ENCODE results near the gene PLEKHA5. TPM values are rescaled to one million over a fixed set of nuclear protein-coding genes. Genes with fewer than 3 reads are reported as not detected.

The PLEKHA5 gene
- total and polyA plus RNA-seq, 2 experiments from 2014 or later = 82.8 to 112 TPM

DNA sequence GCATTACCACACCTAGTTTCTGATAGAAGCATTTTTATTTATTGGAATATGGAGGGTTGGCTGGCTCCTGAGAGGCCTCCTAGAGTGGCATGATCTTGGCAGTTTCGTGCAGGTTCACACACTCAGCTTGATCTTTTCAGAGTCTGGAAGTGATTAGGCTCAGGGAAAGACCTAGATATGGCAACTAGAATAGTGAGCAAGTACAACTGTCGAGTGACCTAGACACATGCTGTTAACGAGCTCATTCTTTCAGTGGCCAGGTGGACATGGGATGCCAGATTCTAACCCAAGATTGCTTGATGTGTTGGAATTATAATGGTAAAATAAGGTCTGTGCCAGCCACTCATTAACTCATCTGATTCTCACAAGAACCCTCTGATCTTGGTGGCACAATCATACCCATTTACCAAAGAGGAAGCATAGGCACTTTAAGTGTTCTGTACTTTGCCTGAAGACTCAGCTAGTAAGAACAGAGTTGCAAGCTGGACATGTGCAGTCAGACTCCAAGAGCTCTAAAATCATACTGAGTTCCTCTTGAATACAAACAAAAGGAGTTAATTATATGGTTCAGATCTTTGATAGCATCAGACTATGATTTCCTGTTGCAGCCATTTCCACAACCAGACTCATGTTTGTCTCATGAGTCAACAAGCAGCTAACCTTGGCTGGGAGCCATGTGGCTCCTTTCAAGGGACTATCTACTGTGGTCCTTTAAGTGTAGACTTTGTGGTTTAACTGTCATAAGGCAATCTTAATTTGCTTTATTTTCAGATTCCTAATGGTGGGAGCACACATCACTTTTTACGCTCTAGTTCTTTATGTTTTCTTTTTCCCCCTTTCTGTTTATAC lies 144.2 kb downstream of the PLEKHA5 start:
- H3K27me3 Mint-ChIP-seq (ENCODE audit: insufficient read depth, low read depth, poor library complexity) = no peaks in the 10 kb centered on the region
- peaks cover 4% of the 10 kb centered on the region; the same call in 2 of the 3 replicates for H3K4me1 Mint-ChIP-seq
- H3K79me2 ChIP-seq (replicated peaks; ENCODE audit: insufficient read depth) = 0 out of 2 replicates have a peak, but pooled peaks cover 9% of the 10 kb centered on the region
- H3F3A ChIP-seq (replicated peaks; ENCODE audit: low read depth) = no peaks in the 10 kb centered on the region
- peaks cover 14% of the 10 kb centered on the region for H3K36me3 ChIP-seq (ENCODE audit: insufficient read depth)
- H3K9me3 Mint-ChIP-seq = no peaks in the 10 kb centered on the region
- DNase-seq (ENCODE audit: low spot score) = no peak
- no peak for ATAC-seq
- H3K4me2 ChIP-seq = no peak overlapping the region
- no peak overlapping the region for H3K4me3 Mint-ChIP-seq
- no peak overlapping the region for H3K27ac Mint-ChIP-seq
- H4K20me1 ChIP-seq (replicated peaks; ENCODE audit: insufficient read depth) = no peaks in the 10 kb centered on the region; the same call in 1 of the 2 replicates
- no peaks in the 10 kb centered on the region for H3K4me1 ChIP-seq (ENCODE audit: insufficient read depth)
- H3K27me3 ChIP-seq (ENCODE audit: insufficient read depth) = no peaks in the 10 kb centered on the region
- H3K36me3 Mint-ChIP-seq (ENCODE audit: low read depth) = peaks cover 51% of the 10 kb centered on the region
- TF ChIP-seq POLR2AphosphoS5 (IDR thresholded peaks at IDR 0.05; ENCODE audit: low read depth) (no peak), JUNB (IDR thresholded peaks at IDR 0.05; ENCODE audit: unreplicated experiment) (no peak), STAT1 (IDR thresholded peaks at IDR 0.05; ENCODE audit: unreplicated experiment) (no peak), NANOG (IDR thresholded peaks at IDR 0.05; ENCODE audit: borderline replicate concordance) (no peak), EZH2 (IDR thresholded peaks at IDR 0.05; ENCODE audit: low read depth, unreplicated experiment) (no peak), ZNF114 (CRISPR knock-in tag; IDR thresholded peaks at IDR 0.05) (no peak), ZNF331 (CRISPR knock-in tag; IDR thresholded peaks at IDR 0.05; ENCODE audit: low read depth) (no peak), CREB1 (CRISPR knock-in tag; IDR thresholded peaks at IDR 0.05; ENCODE audit: low read depth) (no peak), EZH2phosphoT487 (IDR thresholded peaks at IDR 0.05; ENCODE audit: unreplicated experiment) (no peak)
- TF ChIP-seq, protein P1, sequence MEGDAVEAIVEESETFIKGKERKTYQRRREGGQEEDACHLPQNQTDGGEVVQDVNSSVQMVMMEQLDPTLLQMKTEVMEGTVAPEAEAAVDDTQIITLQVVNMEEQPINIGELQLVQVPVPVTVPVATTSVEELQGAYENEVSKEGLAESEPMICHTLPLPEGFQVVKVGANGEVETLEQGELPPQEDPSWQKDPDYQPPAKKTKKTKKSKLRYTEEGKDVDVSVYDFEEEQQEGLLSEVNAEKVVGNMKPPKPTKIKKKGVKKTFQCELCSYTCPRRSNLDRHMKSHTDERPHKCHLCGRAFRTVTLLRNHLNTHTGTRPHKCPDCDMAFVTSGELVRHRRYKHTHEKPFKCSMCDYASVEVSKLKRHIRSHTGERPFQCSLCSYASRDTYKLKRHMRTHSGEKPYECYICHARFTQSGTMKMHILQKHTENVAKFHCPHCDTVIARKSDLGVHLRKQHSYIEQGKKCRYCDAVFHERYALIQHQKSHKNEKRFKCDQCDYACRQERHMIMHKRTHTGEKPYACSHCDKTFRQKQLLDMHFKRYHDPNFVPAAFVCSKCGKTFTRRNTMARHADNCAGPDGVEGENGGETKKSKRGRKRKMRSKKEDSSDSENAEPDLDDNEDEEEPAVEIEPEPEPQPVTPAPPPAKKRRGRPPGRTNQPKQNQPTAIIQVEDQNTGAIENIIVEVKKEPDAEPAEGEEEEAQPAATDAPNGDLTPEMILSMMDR (conservative IDR thresholded peaks at IDR 0.05; ENCODE audit: low read depth in 2 of 2) = no peak
- TF ChIP-seq, protein P2, sequence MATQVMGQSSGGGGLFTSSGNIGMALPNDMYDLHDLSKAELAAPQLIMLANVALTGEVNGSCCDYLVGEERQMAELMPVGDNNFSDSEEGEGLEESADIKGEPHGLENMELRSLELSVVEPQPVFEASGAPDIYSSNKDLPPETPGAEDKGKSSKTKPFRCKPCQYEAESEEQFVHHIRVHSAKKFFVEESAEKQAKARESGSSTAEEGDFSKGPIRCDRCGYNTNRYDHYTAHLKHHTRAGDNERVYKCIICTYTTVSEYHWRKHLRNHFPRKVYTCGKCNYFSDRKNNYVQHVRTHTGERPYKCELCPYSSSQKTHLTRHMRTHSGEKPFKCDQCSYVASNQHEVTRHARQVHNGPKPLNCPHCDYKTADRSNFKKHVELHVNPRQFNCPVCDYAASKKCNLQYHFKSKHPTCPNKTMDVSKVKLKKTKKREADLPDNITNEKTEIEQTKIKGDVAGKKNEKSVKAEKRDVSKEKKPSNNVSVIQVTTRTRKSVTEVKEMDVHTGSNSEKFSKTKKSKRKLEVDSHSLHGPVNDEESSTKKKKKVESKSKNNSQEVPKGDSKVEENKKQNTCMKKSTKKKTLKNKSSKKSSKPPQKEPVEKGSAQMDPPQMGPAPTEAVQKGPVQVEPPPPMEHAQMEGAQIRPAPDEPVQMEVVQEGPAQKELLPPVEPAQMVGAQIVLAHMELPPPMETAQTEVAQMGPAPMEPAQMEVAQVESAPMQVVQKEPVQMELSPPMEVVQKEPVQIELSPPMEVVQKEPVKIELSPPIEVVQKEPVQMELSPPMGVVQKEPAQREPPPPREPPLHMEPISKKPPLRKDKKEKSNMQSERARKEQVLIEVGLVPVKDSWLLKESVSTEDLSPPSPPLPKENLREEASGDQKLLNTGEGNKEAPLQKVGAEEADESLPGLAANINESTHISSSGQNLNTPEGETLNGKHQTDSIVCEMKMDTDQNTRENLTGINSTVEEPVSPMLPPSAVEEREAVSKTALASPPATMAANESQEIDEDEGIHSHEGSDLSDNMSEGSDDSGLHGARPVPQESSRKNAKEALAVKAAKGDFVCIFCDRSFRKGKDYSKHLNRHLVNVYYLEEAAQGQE (IDR thresholded peaks at IDR 0.05; ENCODE audit: unreplicated experiment) = no peak
- TF ChIP-seq, protein P3, sequence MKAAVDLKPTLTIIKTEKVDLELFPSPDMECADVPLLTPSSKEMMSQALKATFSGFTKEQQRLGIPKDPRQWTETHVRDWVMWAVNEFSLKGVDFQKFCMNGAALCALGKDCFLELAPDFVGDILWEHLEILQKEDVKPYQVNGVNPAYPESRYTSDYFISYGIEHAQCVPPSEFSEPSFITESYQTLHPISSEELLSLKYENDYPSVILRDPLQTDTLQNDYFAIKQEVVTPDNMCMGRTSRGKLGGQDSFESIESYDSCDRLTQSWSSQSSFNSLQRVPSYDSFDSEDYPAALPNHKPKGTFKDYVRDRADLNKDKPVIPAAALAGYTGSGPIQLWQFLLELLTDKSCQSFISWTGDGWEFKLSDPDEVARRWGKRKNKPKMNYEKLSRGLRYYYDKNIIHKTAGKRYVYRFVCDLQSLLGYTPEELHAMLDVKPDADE (IDR thresholded peaks at IDR 0.05) = no peak
- TF ChIP-seq, protein P4, sequence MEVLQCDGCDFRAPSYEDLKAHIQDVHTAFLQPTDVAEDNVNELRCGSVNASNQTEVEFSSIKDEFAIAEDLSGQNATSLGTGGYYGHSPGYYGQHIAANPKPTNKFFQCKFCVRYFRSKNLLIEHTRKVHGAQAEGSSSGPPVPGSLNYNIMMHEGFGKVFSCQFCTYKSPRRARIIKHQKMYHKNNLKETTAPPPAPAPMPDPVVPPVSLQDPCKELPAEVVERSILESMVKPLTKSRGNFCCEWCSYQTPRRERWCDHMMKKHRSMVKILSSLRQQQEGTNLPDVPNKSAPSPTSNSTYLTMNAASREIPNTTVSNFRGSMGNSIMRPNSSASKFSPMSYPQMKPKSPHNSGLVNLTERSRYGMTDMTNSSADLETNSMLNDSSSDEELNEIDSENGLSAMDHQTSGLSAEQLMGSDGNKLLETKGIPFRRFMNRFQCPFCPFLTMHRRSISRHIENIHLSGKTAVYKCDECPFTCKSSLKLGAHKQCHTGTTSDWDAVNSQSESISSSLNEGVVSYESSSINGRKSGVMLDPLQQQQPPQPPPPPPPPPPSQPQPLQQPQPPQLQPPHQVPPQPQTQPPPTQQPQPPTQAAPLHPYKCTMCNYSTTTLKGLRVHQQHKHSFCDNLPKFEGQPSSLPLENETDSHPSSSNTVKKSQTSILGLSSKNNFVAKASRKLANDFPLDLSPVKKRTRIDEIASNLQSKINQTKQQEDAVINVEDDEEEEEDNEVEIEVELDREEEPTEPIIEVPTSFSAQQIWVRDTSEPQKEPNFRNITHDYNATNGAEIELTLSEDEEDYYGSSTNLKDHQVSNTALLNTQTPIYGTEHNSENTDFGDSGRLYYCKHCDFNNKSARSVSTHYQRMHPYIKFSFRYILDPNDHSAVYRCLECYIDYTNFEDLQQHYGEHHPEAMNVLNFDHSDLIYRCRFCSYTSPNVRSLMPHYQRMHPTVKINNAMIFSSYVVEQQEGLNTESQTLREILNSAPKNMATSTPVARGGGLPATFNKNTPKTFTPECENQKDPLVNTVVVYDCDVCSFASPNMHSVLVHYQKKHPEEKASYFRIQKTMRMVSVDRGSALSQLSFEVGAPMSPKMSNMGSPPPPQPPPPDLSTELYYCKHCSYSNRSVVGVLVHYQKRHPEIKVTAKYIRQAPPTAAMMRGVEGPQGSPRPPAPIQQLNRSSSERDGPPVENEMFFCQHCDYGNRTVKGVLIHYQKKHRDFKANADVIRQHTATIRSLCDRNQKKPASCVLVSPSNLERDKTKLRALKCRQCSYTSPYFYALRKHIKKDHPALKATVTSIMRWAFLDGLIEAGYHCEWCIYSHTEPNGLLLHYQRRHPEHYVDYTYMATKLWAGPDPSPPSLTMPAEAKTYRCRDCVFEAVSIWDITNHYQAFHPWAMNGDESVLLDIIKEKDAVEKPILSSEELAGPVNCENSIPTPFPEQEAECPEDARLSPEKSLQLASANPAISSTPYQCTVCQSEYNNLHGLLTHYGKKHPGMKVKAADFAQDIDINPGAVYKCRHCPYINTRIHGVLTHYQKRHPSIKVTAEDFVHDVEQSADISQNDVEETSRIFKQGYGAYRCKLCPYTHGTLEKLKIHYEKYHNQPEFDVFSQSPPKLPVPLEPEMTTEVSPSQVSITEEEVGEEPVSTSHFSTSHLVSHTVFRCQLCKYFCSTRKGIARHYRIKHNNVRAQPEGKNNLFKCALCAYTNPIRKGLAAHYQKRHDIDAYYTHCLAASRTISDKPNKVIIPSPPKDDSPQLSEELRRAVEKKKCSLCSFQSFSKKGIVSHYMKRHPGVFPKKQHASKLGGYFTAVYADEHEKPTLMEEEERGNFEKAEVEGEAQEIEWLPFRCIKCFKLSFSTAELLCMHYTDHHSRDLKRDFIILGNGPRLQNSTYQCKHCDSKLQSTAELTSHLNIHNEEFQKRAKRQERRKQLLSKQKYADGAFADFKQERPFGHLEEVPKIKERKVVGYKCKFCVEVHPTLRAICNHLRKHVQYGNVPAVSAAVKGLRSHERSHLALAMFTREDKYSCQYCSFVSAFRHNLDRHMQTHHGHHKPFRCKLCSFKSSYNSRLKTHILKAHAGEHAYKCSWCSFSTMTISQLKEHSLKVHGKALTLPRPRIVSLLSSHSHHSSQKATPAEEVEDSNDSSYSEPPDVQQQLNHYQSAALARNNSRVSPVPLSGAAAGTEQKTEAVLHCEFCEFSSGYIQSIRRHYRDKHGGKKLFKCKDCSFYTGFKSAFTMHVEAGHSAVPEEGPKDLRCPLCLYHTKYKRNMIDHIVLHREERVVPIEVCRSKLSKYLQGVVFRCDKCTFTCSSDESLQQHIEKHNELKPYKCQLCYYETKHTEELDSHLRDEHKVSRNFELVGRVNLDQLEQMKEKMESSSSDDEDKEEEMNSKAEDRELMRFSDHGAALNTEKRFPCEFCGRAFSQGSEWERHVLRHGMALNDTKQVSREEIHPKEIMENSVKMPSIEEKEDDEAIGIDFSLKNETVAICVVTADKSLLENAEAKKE (CRISPR knock-in tag; IDR thresholded peaks at IDR 0.05) = no peak
- no peaks in the 10 kb centered on the region for H3K9me2 ChIP-seq (ENCODE audit: insufficient read depth)
- no peak overlapping the region for H3K4me3 ChIP-seq
- H2AFZ ChIP-seq = no peak overlapping the region
- no peak overlapping the region for H3K27ac ChIP-seq (ENCODE audit: low read depth)

Measured in GM23338 (cell line).